WTC11 (cell line): ENCODE data around the gene BAIAP2.

Experiments
- CBFB ChIP-seq: sonication (generic); formaldehyde crosslinking; IDR thresholded peaks from 2 replicates; pipeline ENCODE4 v1.8.1; 2022; ENCODE audit warnings: mild to moderate bottlenecking, low read depth, missing genetic modification reagents
- JUN ChIP-seq: sonication (generic); formaldehyde crosslinking; IDR thresholded peaks from 2 replicates; pipeline ENCODE4 v1.8.0; 2023; ENCODE audit warnings: mild to moderate bottlenecking, missing genetic modification reagents
- NR2C2 ChIP-seq: sonication (generic); formaldehyde crosslinking; IDR thresholded peaks from 2 replicates; pipeline ENCODE4 v1.8.0; 2022; ENCODE audit warnings: mild to moderate bottlenecking, missing genetic modification reagents
- TEAD4 ChIP-seq: sonication (generic); formaldehyde crosslinking; IDR thresholded peaks from 2 replicates; pipeline ENCODE4 v1.8.0; 2022; ENCODE audit warnings: mild to moderate bottlenecking, missing genetic modification reagents
- ZNF423 ChIP-seq: fragments of 250-450 bp; sonication (Bioruptor Pico); IDR thresholded peaks from 2 replicates; pipeline ENCODE4 v2.1.2; 2022; ENCODE audit warnings: mild to moderate bottlenecking, moderate library complexity
- TF ChIP-seq, protein P1 (sequence below): fragments of 200-600 bp; IDR thresholded peaks from 2 replicates; pipeline ENCODE4 v1.8.0; 2022; ENCODE audit warnings: antibody characterized with exemption
- TF ChIP-seq, protein P2 (sequence below): sonication (generic); formaldehyde crosslinking; IDR thresholded peaks from 2 replicates; pipeline ENCODE4 v1.8.1; 2022; ENCODE audit warnings: low read depth, missing genetic modification reagents, borderline replicate concordance
- TF ChIP-seq, protein P3 (sequence below): sonication (generic); formaldehyde crosslinking; IDR thresholded peaks from 2 replicates; pipeline ENCODE4 v1.8.1; 2023; ENCODE audit warnings: mild to moderate bottlenecking, missing genetic modification reagents, moderate library complexity
- TF ChIP-seq, protein P4 (sequence below): sonication (generic); formaldehyde crosslinking; IDR thresholded peaks from 2 replicates; pipeline ENCODE4 v1.8.0; 2022; ENCODE audit warnings: mild to moderate bottlenecking, missing genetic modification reagents

DNA sequence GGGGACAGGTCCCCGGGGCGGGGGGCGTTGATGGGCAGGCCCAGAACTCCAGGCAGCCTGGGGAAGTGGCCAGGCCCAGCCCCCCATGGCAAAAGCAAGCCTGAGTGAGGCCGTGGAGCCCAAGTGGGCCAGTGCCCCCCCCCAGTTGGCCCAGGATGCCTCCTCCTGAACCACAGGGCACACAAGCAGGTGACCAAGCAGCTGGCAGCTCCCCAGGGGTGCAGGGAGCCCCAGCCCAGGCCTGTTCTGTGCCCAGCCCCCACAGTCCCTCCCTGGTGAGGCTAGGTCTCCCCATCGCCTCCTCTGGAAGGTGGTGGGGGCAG, 92.1 kb downstream of the BAIAP2 start:
- TF ChIP-seq, protein P1, sequence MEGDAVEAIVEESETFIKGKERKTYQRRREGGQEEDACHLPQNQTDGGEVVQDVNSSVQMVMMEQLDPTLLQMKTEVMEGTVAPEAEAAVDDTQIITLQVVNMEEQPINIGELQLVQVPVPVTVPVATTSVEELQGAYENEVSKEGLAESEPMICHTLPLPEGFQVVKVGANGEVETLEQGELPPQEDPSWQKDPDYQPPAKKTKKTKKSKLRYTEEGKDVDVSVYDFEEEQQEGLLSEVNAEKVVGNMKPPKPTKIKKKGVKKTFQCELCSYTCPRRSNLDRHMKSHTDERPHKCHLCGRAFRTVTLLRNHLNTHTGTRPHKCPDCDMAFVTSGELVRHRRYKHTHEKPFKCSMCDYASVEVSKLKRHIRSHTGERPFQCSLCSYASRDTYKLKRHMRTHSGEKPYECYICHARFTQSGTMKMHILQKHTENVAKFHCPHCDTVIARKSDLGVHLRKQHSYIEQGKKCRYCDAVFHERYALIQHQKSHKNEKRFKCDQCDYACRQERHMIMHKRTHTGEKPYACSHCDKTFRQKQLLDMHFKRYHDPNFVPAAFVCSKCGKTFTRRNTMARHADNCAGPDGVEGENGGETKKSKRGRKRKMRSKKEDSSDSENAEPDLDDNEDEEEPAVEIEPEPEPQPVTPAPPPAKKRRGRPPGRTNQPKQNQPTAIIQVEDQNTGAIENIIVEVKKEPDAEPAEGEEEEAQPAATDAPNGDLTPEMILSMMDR: no peak
- TF ChIP-seq JUN (CRISPR knock-in tag) (no peak), ZNF423 (CRISPR knock-in tag) (no peak), NR2C2 (CRISPR knock-in tag) (no peak), CBFB (CRISPR knock-in tag) (no peak), TEAD4 (CRISPR knock-in tag) (no peak)
- TF ChIP-seq, protein P2, sequence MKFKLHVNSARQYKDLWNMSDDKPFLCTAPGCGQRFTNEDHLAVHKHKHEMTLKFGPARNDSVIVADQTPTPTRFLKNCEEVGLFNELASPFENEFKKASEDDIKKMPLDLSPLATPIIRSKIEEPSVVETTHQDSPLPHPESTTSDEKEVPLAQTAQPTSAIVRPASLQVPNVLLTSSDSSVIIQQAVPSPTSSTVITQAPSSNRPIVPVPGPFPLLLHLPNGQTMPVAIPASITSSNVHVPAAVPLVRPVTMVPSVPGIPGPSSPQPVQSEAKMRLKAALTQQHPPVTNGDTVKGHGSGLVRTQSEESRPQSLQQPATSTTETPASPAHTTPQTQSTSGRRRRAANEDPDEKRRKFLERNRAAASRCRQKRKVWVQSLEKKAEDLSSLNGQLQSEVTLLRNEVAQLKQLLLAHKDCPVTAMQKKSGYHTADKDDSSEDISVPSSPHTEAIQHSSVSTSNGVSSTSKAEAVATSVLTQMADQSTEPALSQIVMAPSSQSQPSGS (CRISPR knock-in tag): no peak
- TF ChIP-seq, protein P3, sequence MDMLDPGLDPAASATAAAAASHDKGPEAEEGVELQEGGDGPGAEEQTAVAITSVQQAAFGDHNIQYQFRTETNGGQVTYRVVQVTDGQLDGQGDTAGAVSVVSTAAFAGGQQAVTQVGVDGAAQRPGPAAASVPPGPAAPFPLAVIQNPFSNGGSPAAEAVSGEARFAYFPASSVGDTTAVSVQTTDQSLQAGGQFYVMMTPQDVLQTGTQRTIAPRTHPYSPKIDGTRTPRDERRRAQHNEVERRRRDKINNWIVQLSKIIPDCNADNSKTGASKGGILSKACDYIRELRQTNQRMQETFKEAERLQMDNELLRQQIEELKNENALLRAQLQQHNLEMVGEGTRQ: no peak
- TF ChIP-seq, protein P4, sequence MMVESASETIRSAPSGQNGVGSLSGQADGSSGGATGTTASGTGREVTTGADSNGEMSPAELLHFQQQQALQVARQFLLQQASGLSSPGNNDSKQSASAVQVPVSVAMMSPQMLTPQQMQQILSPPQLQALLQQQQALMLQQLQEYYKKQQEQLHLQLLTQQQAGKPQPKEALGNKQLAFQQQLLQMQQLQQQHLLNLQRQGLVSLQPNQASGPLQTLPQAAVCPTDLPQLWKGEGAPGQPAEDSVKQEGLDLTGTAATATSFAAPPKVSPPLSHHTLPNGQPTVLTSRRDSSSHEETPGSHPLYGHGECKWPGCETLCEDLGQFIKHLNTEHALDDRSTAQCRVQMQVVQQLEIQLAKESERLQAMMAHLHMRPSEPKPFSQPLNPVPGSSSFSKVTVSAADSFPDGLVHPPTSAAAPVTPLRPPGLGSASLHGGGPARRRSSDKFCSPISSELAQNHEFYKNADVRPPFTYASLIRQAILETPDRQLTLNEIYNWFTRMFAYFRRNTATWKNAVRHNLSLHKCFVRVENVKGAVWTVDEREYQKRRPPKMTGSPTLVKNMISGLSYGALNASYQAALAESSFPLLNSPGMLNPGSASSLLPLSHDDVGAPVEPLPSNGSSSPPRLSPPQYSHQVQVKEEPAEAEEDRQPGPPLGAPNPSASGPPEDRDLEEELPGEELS: no peak
